GM21576 (cell line): ENCODE results near the gene CSTF3.

Experiments
- ATAC-seq: cut with Tn5 transposase; IDR thresholded peaks from one replicate; pipeline ENCODE4 v1.9.1; 2021; ENCODE audit warnings: mild to moderate bottlenecking, moderate library complexity; ENCODE audit not compliant: unreplicated experiment

CSTF3 gene

DNA sequence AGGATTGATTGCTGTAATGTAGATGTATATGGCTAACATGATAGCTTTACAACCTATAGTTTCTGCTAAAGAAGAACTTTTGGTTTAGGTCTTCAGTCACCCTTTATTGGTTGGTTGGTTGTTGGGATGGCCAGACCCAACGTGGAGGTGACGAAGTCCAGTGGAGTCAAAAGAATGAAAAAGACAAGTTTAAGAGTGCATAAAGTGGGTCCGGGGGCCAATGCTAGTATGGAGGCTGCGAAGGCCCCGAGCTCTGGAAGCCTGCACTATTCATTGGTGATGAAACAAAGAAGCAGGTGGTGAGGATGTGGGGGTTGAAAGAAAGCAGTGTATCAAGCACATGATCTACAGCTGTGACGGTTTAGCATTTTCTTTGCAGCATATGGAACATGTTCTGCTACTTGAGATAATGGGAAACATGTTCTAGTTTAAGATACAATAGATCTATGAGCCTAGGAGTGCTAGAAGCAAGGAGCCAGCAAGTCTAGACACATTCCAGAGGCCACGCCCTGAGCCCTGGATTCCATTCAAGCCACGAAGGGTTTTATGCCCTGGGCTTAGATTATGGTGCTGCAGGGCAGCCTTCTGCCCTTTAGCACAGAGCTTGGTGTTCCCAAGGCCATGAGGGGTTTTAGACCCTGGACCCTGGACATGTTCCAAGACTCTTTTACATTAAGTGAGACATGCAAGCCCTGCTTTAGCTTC, 115.6 kb downstream of the CSTF3 start:
- no peak for ATAC-seq

DNA sequence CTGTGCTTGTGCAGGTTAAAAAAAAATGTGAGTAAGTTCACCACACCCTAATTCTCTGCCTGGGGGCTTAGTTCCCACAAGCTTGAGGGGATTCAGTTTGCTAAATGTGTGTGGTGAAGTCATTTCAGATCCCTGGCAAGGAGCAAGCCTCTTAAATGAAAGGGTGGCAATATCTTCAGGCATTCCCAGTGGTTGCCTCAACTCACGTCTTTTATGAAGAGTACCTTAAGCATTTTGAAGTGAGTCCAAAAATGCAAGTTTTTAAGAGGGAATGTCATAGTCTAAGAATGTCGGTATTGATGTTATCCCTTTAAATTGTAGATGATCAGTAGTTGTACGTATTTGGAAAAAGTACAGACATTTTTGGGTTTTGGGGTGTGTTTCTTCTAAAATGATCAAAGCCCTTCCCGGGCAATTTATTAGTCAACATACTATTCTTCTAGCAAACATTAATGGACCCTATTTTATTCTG, 117.0 kb downstream of the CSTF3 start:
- ATAC-seq, result no peak

DNA sequence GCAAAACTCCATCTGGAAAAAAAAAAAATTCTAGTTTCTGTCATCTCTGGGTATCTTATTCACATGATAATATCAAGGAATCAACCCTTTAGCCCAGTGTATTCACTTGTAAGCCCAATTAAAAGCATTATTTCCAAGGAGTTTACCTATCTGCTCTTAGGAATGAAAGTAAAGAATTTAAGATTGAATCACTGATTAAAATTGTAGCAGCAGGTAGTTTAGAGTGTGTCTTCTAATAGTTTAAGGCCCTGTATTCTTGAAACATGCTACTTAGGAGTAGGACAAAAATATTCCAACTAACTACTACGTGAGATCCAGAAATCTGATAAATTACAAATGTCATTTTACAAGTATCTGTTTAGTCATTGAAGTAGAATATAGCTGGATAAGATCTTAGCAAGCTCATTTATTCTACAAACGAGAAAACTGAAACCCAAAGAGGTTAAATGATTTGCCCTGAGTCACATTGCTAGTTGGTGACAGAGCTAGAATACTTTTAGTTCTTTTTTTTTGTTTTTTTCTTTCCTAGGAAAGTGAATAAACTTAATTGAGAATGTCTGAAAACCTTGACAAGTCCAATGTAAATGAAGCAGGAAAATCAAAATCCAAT, 118.0 kb downstream of the CSTF3 start:
- no peak for ATAC-seq

DNA sequence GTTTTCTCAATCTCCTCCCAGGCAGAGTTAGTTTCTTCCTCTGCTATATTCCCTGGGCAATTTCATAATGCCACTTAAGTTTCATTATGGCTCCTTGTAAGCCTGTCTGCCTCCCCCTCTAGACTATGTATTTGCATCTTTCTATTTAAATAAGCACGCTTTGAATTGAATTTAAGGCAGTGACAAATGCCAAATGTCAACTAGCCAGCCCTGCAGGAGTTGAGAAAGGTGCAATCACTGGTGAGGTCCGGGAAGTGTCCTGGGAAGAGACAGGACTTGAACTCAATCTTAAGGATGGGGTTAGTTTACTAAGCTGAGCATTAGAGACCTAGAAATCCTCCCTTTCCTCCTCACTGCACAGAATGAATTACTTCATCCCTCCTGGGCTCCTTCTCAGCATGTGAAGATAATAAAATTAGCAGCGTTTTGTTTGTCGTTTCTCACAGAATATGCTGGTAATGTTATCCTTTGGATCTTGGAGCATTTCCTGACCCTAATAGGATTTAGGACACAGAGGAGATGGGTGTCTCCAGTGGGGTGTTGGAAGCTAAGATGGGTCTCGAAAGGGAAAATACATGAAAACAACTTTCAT, 120.3 kb downstream of the CSTF3 start:
- ATAC-seq, result no peak

- peak; percentile 13 for ATAC-seq
These were observed 121.0 kb downstream of the CSTF3 start for GRCh38 chr11:33040033-33040861.

DNA sequence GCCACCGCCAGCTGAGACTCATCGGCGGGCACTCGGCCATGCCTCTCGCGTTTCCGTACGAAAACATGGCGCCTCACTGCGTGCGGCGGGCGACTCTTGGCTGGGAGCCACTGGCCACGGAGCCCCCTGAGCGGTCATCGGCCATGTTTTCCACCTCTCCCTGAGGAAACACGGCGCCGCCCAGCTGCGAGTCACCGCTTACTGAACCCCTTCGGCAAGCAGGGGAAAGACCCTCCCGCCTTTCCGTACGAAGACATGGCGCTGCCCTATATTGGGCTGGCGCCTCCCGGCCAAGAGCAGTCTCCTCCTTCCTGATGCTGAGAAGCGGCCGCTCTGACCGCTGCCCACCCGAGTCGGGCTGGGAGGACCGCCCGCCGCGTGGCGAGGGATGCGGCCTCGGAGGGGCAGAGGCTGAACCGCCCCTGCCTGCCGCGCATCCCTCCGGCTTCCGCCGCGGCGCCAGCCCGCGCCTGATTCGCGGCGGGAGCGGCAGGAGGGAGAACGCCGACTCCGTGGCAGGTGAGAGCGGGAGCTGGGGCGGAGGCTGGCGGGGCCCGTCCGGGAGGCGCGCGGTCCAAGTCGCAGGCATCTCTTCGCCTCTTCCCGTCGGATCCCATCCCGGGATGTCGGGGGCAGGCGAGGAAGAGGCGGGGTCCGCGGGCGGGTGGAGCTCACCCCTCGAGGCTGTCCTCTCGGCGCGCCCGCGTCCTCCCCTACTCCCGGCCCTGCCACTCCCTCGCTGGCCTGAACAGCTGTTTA, 121.8 kb downstream of the CSTF3 start, which contains the start of gene TCP11L1:
TSS of gene TCP11L1 (plus strand) at position 299 of the 759 bp plus-strand sequence. CDS start 4,202 bp downstream, outside the sequence.
- peak; percentile 81 for ATAC-seq

DNA sequence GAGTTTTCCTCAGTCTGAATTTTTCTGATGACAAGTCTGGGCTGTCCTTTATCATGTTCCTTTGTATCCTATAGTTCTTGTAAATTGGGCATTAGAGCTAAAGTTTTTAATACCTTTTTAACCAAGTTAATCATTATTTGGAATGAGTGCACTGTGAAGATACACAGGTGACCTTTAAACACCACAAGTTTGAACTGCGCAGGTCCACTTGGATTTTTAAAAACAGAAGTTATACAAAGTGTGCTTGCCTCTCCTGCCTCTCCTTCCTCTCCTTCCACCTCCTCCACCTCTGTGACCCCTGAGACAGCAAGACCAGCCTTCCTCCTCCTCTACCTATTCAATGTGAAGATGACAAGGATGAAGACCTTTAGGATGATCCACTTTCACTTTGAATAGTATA, 126.3 kb downstream of the CSTF3 start:
- no peak for ATAC-seq
